ENCODE results near the gene CENPB. TPM values are rescaled to one million over a fixed set of nuclear protein-coding genes. Genes with fewer than 3 reads are reported as not detected.
"Not testable (repeated sequence)": the region's sequence is repeated elsewhere in the genome, so short reads cannot be mapped to it uniquely, and the experiment has no call there.

The CENPB gene
- total RNA-seq, 2 experiments from 2014 or later, result 87.1 to 92.0 TPM

DNA sequence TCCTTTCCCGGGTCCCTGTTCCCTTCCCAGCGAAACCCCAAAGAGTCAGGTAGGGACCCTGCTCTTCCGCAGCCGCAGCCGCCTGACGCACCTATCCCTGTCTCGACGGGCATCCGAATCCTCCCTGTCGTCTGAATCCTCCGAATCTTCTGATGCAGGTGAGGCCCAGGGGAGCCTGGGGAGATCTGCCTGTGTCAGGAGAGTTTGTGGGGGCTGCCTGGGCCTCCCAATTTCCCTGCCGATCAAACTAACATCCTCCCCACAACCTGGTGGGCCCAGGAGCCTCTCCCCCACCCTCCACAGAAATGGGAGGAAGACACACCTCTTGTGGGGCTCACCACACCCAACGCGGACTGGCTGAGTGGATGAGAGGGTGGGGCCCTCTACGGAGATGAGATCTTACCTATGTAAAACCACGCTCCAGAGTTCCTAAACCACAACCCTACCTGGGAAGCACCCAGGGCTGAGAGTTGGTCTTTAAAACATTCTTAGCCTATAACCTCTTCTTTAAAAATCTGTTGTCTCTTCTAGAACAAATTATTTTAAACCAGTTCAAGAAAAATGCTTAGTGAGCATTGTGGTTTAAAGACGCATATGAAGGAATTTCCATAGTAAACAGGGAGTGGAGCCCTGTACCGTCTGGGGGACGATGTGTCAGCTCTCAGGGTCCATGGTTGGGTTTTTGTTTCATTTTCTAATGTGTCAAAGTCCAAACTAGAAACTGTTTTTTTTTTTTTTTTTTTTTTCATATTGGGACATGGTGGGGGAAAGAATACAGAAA is 11.2 kb upstream of the CENPB start:
- peak; percentile 37 for ATAC-seq
- POLR2A ChIA-PET, result interaction anchor here (0.9 to 3.1 kb wide), 3 partner anchors 15 to 21 kb away, joined by 3 to 44 read pairs (median 4); partner anchors contain the start of gene AP5S1
- Mint-ChIP-seq H3K27ac (peak overlapping the region; percentile 95), H3K36me3 (ENCODE audit: low read depth) (peaks cover 66% of the 10 kb centered on the region), H3K9me3 (ENCODE audit: insufficient read depth) (no peaks in the 10 kb centered on the region), H3K27me3 (ENCODE audit: low read depth) (no peaks in the 10 kb centered on the region), H3K4me3 (peak overlapping the region; percentile 92), H3K4me1 (ENCODE audit: low read depth) (peaks cover 50% of the 10 kb centered on the region)
- DNase-seq, result peak; percentile 83
- CTCF ChIA-PET, result interaction anchor here (1.4 to 4.2 kb wide), 2 partner anchors 13 to 22 kb away, joined by 4 to 30 read pairs; partner anchors contain the start of gene AP5S1

DNA sequence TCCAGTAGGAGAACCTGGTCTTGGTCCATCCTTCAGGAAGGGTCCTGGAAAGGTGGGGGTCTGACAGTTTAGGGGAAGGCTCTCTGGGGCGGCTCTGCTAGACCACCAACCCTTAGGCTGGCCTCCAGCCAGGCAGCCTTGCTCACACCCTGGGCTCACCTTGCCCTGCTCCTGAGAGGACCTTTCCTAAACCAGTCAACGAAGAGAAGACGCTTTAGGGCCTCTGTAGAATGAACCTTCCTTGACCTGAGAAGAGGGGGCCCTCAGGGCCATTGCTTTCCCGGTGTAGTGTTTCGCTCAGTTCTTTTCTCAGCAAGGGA is 10.6 kb upstream of the CENPB start:
- ChIA-PET POLR2A (interaction anchor here (3.1 kb wide), 1 partner anchor 21 kb away, joined by 44 read pairs; the partner anchor contains the start of gene AP5S1), CTCF (no interaction called here)
- H3K4me3 Mint-ChIP-seq, result peak overlapping the region; percentile 92
- no peaks in the 10 kb centered on the region for H3K27me3 Mint-ChIP-seq (ENCODE audit: low read depth)
- peak overlapping the region; percentile 95 for H3K27ac Mint-ChIP-seq
- no peak for DNase-seq
- ATAC-seq, result no peak
- H3K9me3 Mint-ChIP-seq (ENCODE audit: insufficient read depth), result no peaks in the 10 kb centered on the region
- H3K4me1 Mint-ChIP-seq (ENCODE audit: low read depth), result peaks cover 45% of the 10 kb centered on the region
- H3K36me3 Mint-ChIP-seq (ENCODE audit: low read depth), result peaks cover 60% of the 10 kb centered on the region

DNA sequence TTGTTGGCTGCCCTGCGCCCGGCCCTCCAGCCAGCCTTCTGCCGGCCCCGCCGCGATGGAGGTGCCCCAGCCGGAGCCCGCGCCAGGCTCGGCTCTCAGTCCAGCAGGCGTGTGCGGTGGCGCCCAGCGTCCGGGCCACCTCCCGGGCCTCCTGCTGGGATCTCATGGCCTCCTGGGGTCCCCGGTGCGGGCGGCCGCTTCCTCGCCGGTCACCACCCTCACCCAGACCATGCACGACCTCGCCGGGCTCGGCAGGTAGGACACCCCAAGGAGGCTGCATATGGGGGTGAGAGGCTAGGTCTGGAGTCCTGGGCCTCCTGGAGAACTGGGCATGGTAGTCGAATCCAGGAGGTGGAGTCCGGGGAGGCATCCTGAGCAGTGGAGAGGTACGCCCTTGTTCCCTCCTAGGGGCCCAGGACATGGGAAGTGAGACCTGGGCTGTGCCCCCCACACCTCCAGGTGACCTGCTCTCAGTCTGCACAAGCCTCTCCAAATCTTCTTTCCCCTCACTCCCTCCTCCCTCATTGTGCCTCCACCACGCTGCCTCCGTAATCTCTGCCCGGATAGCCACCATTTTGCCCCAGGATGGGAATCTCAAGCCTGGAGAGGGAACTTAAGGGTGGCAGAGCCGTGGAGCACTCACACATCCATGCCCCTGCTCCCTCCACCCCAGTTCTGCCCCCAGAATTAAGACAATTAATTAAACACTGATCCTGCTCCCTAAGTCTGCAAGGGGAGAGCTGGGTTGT is 10.1 kb upstream of the CENPB start:
- peaks cover 55% of the 10 kb centered on the region for H3K36me3 Mint-ChIP-seq (ENCODE audit: low read depth)

DNA sequence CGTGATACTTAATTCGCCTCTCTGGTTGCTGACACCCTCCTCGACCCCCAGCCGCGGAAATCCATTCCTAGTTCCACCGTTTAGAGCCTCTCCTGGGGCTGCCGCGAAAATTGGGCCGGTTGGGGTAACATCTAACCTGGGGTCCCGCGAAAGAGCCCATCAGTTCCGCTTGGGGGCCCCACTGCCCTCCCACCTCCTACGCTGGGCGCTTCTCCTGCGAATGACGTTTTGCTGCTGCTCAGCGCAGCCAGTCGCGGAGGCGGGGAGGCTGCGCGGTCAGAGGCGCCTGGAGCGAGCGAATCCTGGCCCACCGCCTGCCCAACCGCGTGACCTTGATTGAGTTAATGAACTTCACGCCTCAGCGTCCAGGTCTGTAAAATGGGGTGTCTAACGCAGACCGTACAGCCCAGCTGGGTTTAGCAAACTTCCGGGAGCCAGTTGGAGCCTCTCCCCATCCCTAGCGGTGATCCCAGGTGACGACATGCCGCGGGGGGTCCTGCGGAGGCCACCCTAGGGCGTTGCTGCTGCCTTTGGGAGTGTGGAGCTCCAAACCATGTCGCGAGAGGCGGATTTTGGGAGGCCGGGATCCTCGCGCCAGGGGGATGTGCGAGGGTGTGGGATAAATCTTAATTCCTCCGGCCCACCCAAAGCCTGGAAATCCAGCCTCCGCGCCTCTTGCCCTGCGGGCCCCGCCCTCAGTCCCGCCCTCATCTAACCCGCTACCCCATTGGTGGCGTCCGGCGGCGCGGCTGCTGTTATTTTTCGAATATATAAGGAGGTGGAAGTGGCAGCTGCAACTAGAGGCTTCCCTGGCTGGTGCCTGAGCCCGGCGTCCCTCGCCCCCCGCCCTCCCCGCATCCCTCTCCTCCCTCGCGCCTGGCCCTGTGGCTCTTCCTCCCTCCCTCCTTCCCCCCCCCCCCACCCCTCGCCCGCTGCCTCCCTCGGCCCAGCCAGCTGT is 9.2 kb upstream of the CENPB start, which contains the start of gene CDC25B:
Gene CDC25B, plus strand, starts transcription at position 800 of the 958 bp plus-strand sequence. CDS start 222 bp downstream, outside the sequence.
- POLR2A ChIA-PET, result interaction anchor here (0.8 to 3.1 kb wide), 7 partner anchors 9 to 23 kb away, joined by 4 to 44 read pairs (median 7); partner anchors contain the start of genes AP5S1 and CENPB
- Mint-ChIP-seq H3K4me1 (ENCODE audit: low read depth) (peaks cover 41% of the 10 kb centered on the region), H3K27ac (peak within 1 kb of the TSS; percentile 98), H3K9me3 (ENCODE audit: insufficient read depth) (no peaks in the 10 kb centered on the region), H3K27me3 (ENCODE audit: low read depth) (no peaks in the 10 kb centered on the region), H3K4me3 (peak within 1 kb of the TSS; percentile 93), H3K36me3 (ENCODE audit: low read depth) (peaks cover 46% of the 10 kb centered on the region)
- CTCF ChIA-PET, result interaction anchor here (1.3 to 2.6 kb wide), 3 partner anchors 9 to 23 kb away, joined by 4 to 29 read pairs (median 8); partner anchors contain the start of genes AP5S1 and CENPB
- ATAC-seq, result peak; percentile 79
- DNase-seq, result peak; percentile 97

More for the DNA sequence above, 10.1 kb upstream of the CENPB start:
- Mint-ChIP-seq H3K27ac (peak overlapping the region; percentile 95), H3K9me3 (ENCODE audit: insufficient read depth) (no peaks in the 10 kb centered on the region), H3K4me1 (ENCODE audit: low read depth) (peaks cover 45% of the 10 kb centered on the region), H3K27me3 (ENCODE audit: low read depth) (no peaks in the 10 kb centered on the region), H3K4me3 (peak overlapping the region; percentile 92)
- DNase-seq, result no peak
- CTCF ChIA-PET, result interaction anchor here (1.3 to 2.6 kb wide), 3 partner anchors 10 to 23 kb away, joined by 4 to 29 read pairs (median 8); partner anchors contain the start of genes AP5S1 and CENPB
- ATAC-seq, result peak; percentile 1
- POLR2A ChIA-PET, result interaction anchor here (1.1 to 3.1 kb wide), 4 partner anchors 10 to 22 kb away, joined by 5 to 44 read pairs (median 13); partner anchors contain the start of genes AP5S1 and CENPB

DNA sequence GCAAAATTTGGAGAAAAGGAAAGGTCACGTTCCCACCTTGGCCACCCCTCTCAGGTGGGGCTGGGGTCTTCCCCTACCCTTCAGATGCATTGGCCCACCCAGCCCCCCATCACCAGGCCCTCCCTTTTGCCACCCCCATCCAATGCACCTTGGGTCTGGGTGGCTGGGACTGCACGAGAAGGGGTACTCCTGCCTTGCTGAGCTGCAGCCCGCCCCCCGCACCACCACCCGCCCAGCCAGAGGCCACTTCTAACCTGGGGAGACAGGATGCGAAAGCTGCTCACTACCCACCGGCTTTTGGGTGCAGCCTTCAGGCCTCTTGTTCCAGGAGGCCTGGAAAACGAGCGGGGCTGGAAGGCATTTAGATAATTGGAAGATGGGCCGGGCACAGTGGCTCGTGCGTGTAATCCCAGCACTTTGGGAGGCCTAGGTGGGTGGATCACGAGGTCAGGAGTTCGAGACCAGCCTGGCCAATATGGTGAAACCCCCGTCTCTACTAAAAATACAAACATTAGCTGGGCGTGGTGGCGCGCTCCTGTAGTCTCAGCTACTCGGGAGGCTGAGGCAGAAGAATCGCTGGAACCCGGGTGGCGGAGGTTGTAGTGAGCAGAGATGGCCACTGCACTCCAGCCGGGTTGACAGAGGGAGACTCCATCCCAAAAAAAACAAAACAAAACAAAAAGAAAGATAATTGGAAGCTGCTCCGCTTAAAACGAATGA is 8.3 kb upstream of the CENPB start:
- CTCF ChIA-PET, result interaction anchor here (0.5 to 2.6 kb wide), 5 partner anchors 8 to 837 kb away, joined by 3 to 29 read pairs (median 4); partner anchors contain the start of genes AP5S1 and CENPB
- Mint-ChIP-seq H3K36me3 (ENCODE audit: low read depth) (peaks cover 37% of the 10 kb centered on the region), H3K27ac (peak overlapping the region; percentile 98), H3K4me1 (ENCODE audit: low read depth) (peaks cover 33% of the 10 kb centered on the region), H3K4me3 (peak overlapping the region; percentile 93), H3K27me3 (ENCODE audit: low read depth) (no peaks in the 10 kb centered on the region), H3K9me3 (ENCODE audit: insufficient read depth) (no peaks in the 10 kb centered on the region)
- ATAC-seq (no peak), DNase-seq (no peak)
- POLR2A ChIA-PET, result interaction anchor here (0.6 to 3.1 kb wide), 5 partner anchors 8 to 24 kb away, joined by 3 to 44 read pairs (median 12); partner anchors contain the start of genes AP5S1 and CENPB

DNA sequence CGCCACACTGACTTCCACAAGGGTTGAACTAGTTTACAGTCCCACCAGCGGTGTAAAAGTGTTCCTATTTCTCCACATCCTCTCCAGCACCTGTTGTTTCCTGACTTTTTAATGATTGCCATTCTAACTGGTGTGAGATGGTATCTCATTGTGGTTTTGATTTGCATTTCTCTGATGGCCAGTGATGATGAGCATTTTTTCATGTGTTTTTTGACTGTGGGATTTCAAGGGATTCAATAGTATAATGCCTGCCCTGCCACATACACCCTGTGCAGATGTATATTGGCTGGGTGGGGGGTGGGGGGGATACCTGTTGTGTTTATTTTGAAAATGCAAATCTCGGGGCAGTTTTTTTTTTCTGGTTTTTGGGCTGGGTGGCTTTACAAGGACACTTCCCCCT is 7.6 kb upstream of the CENPB start:
- H3K27ac Mint-ChIP-seq; ATAC-seq; H3K9me3 Mint-ChIP-seq (ENCODE audit: insufficient read depth); H3K27me3 Mint-ChIP-seq (ENCODE audit: low read depth); DNase-seq: not testable (repeated sequence)
- Mint-ChIP-seq H3K36me3 (ENCODE audit: low read depth) (peaks cover 30% of the 10 kb centered on the region), H3K4me3 (peak overlapping the region; percentile 49), H3K4me1 (ENCODE audit: low read depth) (peaks cover 26% of the 10 kb centered on the region)
- ChIA-PET POLR2A (interaction anchor here (2.1 kb wide), 1 partner anchor 8 kb away, joined by 12 read pairs; the partner anchor contains the start of gene CENPB), CTCF (interaction anchor here (2.6 kb wide), 2 partner anchors 7 to 25 kb away, joined by 8 to 29 read pairs; partner anchors contain the start of genes AP5S1 and CENPB)

DNA sequence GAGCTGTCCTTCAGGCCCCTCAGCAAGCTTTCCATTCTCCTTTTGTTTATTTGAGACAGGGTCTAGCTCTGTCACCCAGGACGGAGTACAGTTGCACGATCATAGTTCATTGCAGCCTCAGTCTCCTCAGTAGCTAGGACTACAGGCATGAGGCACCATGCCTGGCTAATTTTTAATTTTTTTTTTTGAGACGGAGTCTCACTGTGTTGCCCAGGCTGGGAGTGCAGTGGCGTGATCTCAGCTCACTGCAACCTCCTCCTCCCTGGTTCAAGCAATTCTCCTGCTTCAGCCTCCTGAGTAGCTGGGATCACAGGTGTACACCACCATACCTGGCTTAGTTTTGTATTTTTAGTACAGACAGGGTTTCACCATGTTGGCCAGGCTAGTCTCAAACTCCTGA is 2.7 kb upstream of the CENPB start:
- not testable (repeated sequence) for H3K9me3 Mint-ChIP-seq (ENCODE audit: insufficient read depth); H3K27ac Mint-ChIP-seq; DNase-seq; H3K36me3 Mint-ChIP-seq (ENCODE audit: low read depth); H3K4me3 Mint-ChIP-seq; ATAC-seq; H3K27me3 Mint-ChIP-seq (ENCODE audit: low read depth)
- ChIA-PET CTCF (interaction anchor here (2.8 to 9.6 kb wide), 2 partner anchors 29 to 67 kb away, joined by 20 to 126 read pairs; partner anchors contain the start of gene AP5S1), POLR2A (interaction anchor here (4.5 kb wide), 1 partner anchor 32 kb away, joined by 44 read pairs; the partner anchor contains the start of gene AP5S1)
- H3K4me1 Mint-ChIP-seq (ENCODE audit: low read depth), result peaks cover 35% of the 10 kb centered on the region

DNA sequence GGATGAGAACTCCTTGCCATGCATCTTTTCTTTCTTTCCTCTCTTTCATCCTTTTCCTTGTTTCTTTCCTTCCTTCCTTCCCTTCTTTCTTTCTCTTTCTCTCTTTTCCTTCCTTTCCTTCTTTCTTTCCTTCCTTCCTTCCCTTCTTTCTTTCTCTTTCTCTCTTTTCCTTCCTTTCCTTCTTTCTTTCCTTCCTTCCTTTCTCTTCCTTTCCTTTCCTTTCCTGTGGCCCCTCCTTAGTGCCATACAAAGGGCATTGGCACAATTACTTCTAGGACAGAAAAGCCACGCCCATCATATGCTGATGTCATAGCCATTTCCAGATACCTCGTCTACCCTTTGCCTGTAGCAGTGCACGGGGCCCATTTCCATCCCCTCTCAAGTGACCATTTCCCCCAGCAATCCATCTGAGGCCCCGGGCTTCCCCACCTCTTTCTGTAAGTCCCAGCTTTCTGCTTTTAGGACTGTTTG is 2.2 kb upstream of the CENPB start:
- peaks cover 8% of the 10 kb centered on the region for H3K36me3 Mint-ChIP-seq (ENCODE audit: low read depth)
- H3K9me3 Mint-ChIP-seq (ENCODE audit: insufficient read depth), result no peaks in the 10 kb centered on the region
- ATAC-seq (no peak), DNase-seq (no peak)
- peak overlapping the region; percentile 4 for H3K4me3 Mint-ChIP-seq
- CTCF ChIA-PET, result interaction anchor here (1.6 to 9.6 kb wide), 3 partner anchors 30 to 97 kb away, joined by 4 to 126 read pairs (median 20); partner anchors contain the start of gene AP5S1
- no peaks in the 10 kb centered on the region for H3K27me3 Mint-ChIP-seq (ENCODE audit: low read depth)
- H3K4me1 Mint-ChIP-seq (ENCODE audit: low read depth), result peaks cover 36% of the 10 kb centered on the region
- H3K27ac Mint-ChIP-seq, result no peak overlapping the region
- POLR2A ChIA-PET, result interaction anchor here (4.5 kb wide), 1 partner anchor 32 kb away, joined by 44 read pairs; the partner anchor contains the start of gene AP5S1

DNA sequence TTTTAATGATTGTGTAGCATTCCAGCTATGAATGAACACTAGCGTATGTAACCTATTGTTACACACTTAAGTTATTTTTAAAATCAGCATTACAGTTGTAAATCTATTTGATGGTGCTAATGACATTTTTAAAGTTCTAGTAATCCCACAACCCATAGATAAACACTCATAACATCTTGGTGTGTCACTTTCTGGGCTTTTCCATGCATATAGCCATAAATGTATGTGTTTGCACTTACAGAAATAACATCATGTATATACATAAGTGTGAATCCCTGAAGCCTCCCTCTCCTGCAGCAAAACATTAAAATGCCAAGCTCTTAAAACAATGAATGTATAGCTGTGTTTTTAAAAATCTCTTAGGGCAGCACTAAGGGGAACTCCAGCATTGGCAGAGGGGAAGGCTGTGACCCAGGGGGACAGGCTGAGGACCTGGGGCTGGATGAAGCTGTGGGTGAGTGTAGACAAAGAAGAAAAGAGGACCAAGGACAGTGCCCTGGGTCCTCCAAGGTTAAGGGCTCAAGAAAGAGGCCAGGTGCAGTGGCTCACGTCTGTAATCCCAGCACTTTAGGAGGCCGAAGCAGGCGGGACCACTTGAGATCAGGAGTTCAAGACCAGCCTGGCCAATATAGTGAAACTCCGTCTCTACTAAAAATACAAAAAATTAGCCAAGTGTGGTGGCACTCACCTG is 929 bp upstream of the CENPB start:
- Mint-ChIP-seq H3K4me3 (peak overlapping the region; percentile 72), H3K36me3 (ENCODE audit: low read depth) (peaks cover 16% of the 10 kb centered on the region), H3K27ac (no peak overlapping the region), H3K27me3 (ENCODE audit: low read depth) (no peaks in the 10 kb centered on the region), H3K4me1 (ENCODE audit: low read depth) (peaks cover 45% of the 10 kb centered on the region), H3K9me3 (ENCODE audit: insufficient read depth) (no peaks in the 10 kb centered on the region)
- ATAC-seq (no peak), DNase-seq (no peak)
- CTCF ChIA-PET, result interaction anchor here (0.8 to 9.6 kb wide), 14 partner anchors 8 to 298 kb away, joined by 3 to 126 read pairs (median 4); partner anchors contain the start of genes ADISSP, AP5S1 and CDC25B
- POLR2A ChIA-PET, result interaction anchor here (0.7 to 4.5 kb wide), 4 partner anchors 8 to 94 kb away, joined by 3 to 44 read pairs (median 8); partner anchors contain the start of genes AP5S1 and CDC25B
